IMR-90 (cell line): ENCODE measurements around the gene SORCS1.

Source experiments
- CHD1 ChIP-seq: IDR thresholded peaks from 2 replicates; pipeline ENCODE4 v1.6.1; 2012; ENCODE audit warnings: low read depth, low read length, improper control_type of control experiment
- FOS ChIP-seq: fragments of 150-350 bp; IDR thresholded peaks from 2 replicates; pipeline ENCODE4 v1.6.1; 2016; ENCODE audit warnings: low read depth, low read length
- POLR2A ChIP-seq: IDR thresholded peaks from 2 replicates; pipeline ENCODE4 v1.6.1; 2012; ENCODE audit warnings: mild to moderate bottlenecking, low read depth, low read length
- RAD21 ChIP-seq: IDR thresholded peaks from 2 replicates; pipeline ENCODE4 v1.6.1; 2012; ENCODE audit warnings: low read length, improper control_type of control experiment
- TF ChIP-seq, protein P1 (sequence below): conservative IDR thresholded peaks from 2 replicates; pipeline ENCODE4 v1.5.1; 2012; ENCODE audit warnings: mild to moderate bottlenecking, low read depth, low read length, improper control_type of control experiment
- TF ChIP-seq, protein P2 (sequence below): fragments of 150-350 bp; IDR thresholded peaks from 2 replicates; pipeline ENCODE4 v1.6.1; 2016; ENCODE audit warnings: low read depth, mild to moderate bottlenecking, low read length, moderate library complexity, borderline replicate concordance

DNA sequence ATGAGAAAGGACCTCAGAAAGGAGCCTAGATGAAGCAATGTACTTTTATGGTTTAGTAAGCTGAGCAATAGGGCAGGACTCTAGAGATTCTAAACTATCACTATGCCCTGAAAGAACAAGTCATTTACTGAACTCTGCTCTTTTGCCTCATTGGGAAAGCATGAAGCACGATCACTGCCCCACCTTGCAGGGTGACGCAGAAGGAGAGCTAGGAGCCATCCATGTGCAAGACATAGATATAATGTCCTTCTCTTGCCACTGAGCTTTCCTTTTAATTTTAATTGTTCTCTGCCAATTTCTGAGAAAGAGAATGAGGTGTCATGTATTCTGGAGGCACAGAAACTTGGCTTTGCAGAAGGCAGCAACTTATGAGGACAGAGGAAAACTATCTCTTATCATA, 108.3 kb downstream of the SORCS1 start:
- TF ChIP-seq, protein P1, sequence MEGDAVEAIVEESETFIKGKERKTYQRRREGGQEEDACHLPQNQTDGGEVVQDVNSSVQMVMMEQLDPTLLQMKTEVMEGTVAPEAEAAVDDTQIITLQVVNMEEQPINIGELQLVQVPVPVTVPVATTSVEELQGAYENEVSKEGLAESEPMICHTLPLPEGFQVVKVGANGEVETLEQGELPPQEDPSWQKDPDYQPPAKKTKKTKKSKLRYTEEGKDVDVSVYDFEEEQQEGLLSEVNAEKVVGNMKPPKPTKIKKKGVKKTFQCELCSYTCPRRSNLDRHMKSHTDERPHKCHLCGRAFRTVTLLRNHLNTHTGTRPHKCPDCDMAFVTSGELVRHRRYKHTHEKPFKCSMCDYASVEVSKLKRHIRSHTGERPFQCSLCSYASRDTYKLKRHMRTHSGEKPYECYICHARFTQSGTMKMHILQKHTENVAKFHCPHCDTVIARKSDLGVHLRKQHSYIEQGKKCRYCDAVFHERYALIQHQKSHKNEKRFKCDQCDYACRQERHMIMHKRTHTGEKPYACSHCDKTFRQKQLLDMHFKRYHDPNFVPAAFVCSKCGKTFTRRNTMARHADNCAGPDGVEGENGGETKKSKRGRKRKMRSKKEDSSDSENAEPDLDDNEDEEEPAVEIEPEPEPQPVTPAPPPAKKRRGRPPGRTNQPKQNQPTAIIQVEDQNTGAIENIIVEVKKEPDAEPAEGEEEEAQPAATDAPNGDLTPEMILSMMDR: no peak
- TF ChIP-seq FOS: no peak
- TF ChIP-seq CHD1: no peak
- no peak for TF ChIP-seq POLR2A
- TF ChIP-seq, protein P2, sequence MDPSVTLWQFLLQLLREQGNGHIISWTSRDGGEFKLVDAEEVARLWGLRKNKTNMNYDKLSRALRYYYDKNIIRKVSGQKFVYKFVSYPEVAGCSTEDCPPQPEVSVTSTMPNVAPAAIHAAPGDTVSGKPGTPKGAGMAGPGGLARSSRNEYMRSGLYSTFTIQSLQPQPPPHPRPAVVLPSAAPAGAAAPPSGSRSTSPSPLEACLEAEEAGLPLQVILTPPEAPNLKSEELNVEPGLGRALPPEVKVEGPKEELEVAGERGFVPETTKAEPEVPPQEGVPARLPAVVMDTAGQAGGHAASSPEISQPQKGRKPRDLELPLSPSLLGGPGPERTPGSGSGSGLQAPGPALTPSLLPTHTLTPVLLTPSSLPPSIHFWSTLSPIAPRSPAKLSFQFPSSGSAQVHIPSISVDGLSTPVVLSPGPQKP: no peak
- no peak for TF ChIP-seq RAD21
